Esophagus muscularis mucosa (tissue), 4 donors: ENCODE measurements around the gene LIPC. TPM values are rescaled to one million over a fixed set of nuclear protein-coding genes. Genes with fewer than 3 reads are reported as not detected.

Experiments
- DNase-seq: peaks from one replicate; pipeline ENCODE4 v3.0.0-alpha.2; 2017; ENCODE audit errors: extremely low spot score
- H3K27ac ChIP-seq, 4 donors: fragments of 200-600 bp; sonication (generic); replicated peaks in 1 of 4; 1 replicate in 3 of 4; 2 replicates in 1 of 4; pipeline ENCODE4 v1.5.1; 2016 to 2019; ENCODE audit warnings: mild to moderate bottlenecking in 1 of 4
- H3K27me3 ChIP-seq, 4 donors: fragments of 200-600 bp; sonication (generic); one replicate each; pipeline versions ENCODE4 v1.5.1 to v1.6.0; 2016 to 2019
- H3K36me3 ChIP-seq, 4 donors: fragments of 200-600 bp; sonication (generic); one replicate each; pipeline ENCODE4 v1.5.1; 2016 to 2019
- H3K4me1 ChIP-seq, 4 donors: fragments of 200-600 bp; sonication (generic); one replicate each; pipeline ENCODE4 v1.5.1; 2016 to 2019
- H3K4me3 ChIP-seq, 4 donors: fragments of 200-600 bp; sonication (generic); 1 replicate in 2 of 4; 2 replicates in 2 of 4; pipeline ENCODE4 v1.5.1; 2016 to 2019; ENCODE audit warnings: mild to moderate bottlenecking in 4 of 4, moderate library complexity in 1 of 4
- H3K9me3 ChIP-seq, 4 donors: fragments of 200-600 bp; sonication (generic); 1 replicate in 3 of 4; 2 replicates in 1 of 4; pipeline ENCODE4 v1.5.1; 2016 to 2019
- CTCF ChIP-seq, 3 experiments: fragments of 200-600 bp in 2 of 3; fragments of 450-650 bp in 1 of 3; sonication (generic) in 2 of 3; IDR thresholded peaks; one replicate each; pipeline ENCODE4 v1.5.1; 2017 to 2019; ENCODE audit warnings: antibody characterized with exemption in 3 of 3, mild to moderate bottlenecking in 2 of 3, moderate library complexity in 1 of 3
- EP300 ChIP-seq: sonication (generic); formaldehyde crosslinking; IDR thresholded peaks from one replicate; pipeline ENCODE4 v1.6.1; 2017; ENCODE audit warnings: antibody characterized with exemption
- POLR2A ChIP-seq: fragments of 450-650 bp; IDR thresholded peaks from one replicate; pipeline ENCODE4 v1.6.1; 2017; ENCODE audit warnings: antibody characterized with exemption, moderate library complexity, mild to moderate bottlenecking, low read depth
- POLR2AphosphoS5 ChIP-seq, 2 donors: sonication (generic); formaldehyde crosslinking; IDR thresholded peaks; one replicate each; pipeline ENCODE4 v1.6.1; 2017; ENCODE audit warnings: antibody characterized with exemption in 2 of 2
- WGBS: methylation state at CpG from one replicate; pipeline ENCODE4 v1.1.5; 2018; 5-methylcytosine and 5-hydroxymethylcytosine counted together
- intact Hi-C: fragments of 100-400 bp; cut with DNase I; formaldehyde crosslinking; loops from one replicate; pipeline ENCODE4 v1.15.1; 2023
- total RNA-seq, 4 donors: library from RNA; depleted of rRNA; stranded (reverse); fragments of >200 nt; gene quantifications; one replicate each; pipeline versions ENCODE4 v1.1.0 to v1.2.1, GENCODE V29; 2016

The LIPC gene
- total RNA-seq, 4 donors from 2014 or later: 0.06 to 0.63 (median 0.37) TPM

GRCh38 chr15:58497046-58497785 is 65.4 kb downstream of the LIPC start:
- Histone ChIP-seq H3K36me3 (no peaks in the 10 kb centered on the region), H3K27ac (no peak overlapping the region), H3K27me3 (no peaks in the 10 kb centered on the region), H3K4me1 (no peaks in the 10 kb centered on the region), H3K4me3 (no peak overlapping the region), H3K9me3 (no peaks in the 10 kb centered on the region)
- intact Hi-C loops: no loop called here
- DNase-seq: no peak
- no peak for TF ChIP-seq CTCF (IDR thresholded peaks at IDR 0.05)
- no peak for TF ChIP-seq EP300
- TF ChIP-seq POLR2A: no peak
- no peak for TF ChIP-seq POLR2AphosphoS5 (IDR thresholded peaks at IDR 0.05)
- 77% methylated on average over 9 of the region's 9 CpGs for WGBS

- H3K4me3 ChIP-seq: no peak overlapping the region
- no peak for DNase-seq
- no peaks in the 10 kb centered on the region for H3K9me3 ChIP-seq
- H3K36me3 ChIP-seq: no peaks in the 10 kb centered on the region
- 60% methylated on average over 8 of the region's 8 CpGs for WGBS
- no peak for TF ChIP-seq POLR2A
- no peak for TF ChIP-seq POLR2AphosphoS5 (IDR thresholded peaks at IDR 0.05)
- no peak for TF ChIP-seq EP300
- TF ChIP-seq CTCF (IDR thresholded peaks at IDR 0.05): no peak
- intact Hi-C loops: no loop called here
- no peak overlapping the region for H3K27ac ChIP-seq
- no peaks in the 10 kb centered on the region for H3K4me1 ChIP-seq
- no peaks in the 10 kb centered on the region for H3K27me3 ChIP-seq
These were observed 67.2 kb downstream of the LIPC start for GRCh38 chr15:58498821-58499580.

GRCh38 chr15:58501006-58501405 is 69.2 kb downstream of the LIPC start:
- no peak overlapping the region for H3K27ac ChIP-seq
- intact Hi-C loops: no loop called here
- no peak overlapping the region for H3K4me3 ChIP-seq
- peaks cover 0 to 2% (median 0%) of the 10 kb centered on the region in 4 donors for H3K4me1 ChIP-seq
- no peak for DNase-seq
- H3K36me3 ChIP-seq: no peaks in the 10 kb centered on the region
- TF ChIP-seq POLR2A (no peak), POLR2AphosphoS5 (IDR thresholded peaks at IDR 0.05) (no peak), CTCF (IDR thresholded peaks at IDR 0.05) (no peak), EP300 (no peak)
- no peaks in the 10 kb centered on the region for H3K9me3 ChIP-seq
- 89% methylated on average over 4 of the region's 4 CpGs for WGBS
- no peaks in the 10 kb centered on the region for H3K27me3 ChIP-seq

- WGBS: 89% methylated on average over 4 of the region's 4 CpGs
- intact Hi-C loops: no loop called here
- Histone ChIP-seq H3K9me3 (no peaks in the 10 kb centered on the region), H3K27me3 (no peaks in the 10 kb centered on the region), H3K27ac (no peak overlapping the region), H3K4me3 (no peak overlapping the region), H3K36me3 (no peaks in the 10 kb centered on the region), H3K4me1 (peaks cover 0 to 6% (median 0%) of the 10 kb centered on the region in 4 donors)
- TF ChIP-seq EP300: no peak
- no peak for TF ChIP-seq POLR2AphosphoS5 (IDR thresholded peaks at IDR 0.05)
- no peak for DNase-seq
These were observed 69.9 kb downstream of the LIPC start for GRCh38 chr15:58501636-58502188.
